Middle frontal gyrus (tissue), 1 donor: ENCODE measurements around the gene SEC31A.

ENCODE experiments used
- DNase-seq: peaks from one replicate; pipeline ENCODE4 v3.0.0-alpha.2; 2015; ENCODE audit warnings: low spot score; ENCODE audit errors: extremely low spot score

SEC31A gene

GRCh38 chr4:82797405-82798111, 93.4 kb downstream of the SEC31A start:
- DNase-seq, result no peak

GRCh38 chr4:82797040-82797404, 93.9 kb downstream of the SEC31A start:
- no peak for DNase-seq

GRCh38 chr4:82792912-82793649, 97.9 kb downstream of the SEC31A start:
- no peak for DNase-seq

DNA sequence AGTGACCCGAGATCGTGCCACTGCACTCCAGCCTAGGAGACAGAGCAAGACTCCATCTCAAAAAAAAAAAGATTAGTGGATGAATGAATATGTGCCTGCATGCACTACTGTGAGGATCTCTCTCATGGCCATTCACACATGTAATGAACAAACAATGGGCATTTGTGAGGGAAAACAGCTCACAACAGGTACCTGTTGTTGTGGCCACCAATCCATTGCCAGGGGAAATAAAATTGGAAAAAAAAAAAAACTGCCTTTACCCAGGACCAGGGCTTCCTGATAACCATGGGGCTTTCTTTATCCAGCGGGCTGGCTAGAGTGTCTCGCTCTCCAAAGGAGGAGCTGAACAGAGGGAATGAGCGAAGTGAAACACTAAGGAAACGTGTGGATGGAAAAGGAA, 99.8 kb downstream of the SEC31A start:
- no peak for DNase-seq

GRCh38 chr4:82790060-82790660, 100.8 kb downstream of the SEC31A start:
- no peak for DNase-seq

DNA sequence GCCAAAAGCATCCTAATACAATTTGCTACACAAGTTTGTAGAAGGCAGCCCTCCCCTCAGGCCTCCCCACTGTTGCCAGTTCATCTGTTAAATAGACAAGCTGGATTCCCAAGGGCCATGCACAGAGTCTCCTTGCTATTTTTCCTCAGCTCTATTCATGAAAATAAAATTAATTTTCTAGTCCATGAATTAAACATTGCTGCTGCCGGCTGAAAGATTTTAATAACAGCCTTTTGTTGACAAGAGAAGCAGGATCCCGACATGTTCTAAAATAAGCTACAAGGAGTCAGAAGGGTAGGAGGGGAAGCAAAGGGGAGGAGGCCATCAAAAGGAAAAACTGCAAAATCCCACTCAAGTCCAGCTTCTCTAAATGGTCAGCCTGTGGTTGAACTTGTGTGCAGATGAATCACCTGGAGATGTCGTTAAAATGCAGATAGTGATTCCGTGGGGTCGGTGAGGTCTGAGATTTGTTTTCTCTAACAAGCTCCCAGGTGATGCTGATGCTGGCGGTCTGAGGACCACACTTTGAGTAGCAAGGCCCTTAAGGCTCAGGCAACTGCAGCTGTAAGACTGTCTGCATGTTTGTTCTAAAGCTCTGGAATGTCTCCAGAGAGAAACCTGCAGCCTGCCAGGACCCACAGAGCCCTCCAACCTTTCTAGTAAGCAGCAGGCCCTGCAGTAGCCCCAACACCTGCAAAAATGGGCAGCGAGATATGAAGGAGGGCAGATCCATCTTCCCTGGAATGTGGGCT, 101.8 kb downstream of the SEC31A start:
- no peak for DNase-seq

- no peak for DNase-seq
Observed at GRCh38 chr4:82787342-82787741, 103.6 kb downstream of the SEC31A start.

GRCh38 chr4:82786828-82787227, 104.1 kb downstream of the SEC31A start:
- DNase-seq, result no peak

DNA sequence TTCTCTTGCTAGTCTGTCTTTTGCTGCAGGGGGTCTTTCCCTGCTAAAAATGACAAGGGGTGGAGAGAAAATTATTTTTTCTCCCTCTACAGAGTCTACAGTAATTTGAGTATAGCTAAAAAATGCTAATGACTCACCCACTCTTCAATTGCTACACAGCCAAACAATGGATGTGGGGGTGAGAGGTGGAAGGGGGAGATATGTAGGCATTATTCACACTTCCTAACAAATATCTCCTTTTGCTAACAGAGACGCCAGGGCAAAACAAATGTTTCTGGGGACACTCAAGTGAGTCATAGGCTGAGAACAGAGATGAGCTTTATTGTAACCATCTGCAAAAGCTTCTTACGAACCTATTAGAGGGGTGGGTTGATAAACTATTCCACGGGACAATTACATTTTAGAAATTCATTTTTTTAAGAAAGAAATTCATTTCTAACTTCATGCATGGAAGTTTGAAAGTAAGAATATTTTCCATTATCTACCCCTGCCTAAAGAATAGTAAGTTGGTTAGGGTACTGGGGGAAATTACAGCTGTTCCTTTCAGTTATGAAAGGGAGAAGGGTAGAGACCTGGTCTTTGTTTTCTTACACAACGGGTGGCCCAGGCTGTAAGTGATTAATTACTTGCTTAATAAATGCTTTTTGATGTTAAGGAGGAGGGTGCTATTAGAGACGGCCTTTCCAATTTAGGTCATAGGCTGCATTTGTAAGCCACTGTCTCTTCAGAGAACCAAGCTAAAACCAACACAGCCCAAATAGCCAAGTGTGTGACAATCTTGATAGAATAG, 105.1 kb downstream of the SEC31A start:
- no peak for DNase-seq

- no peak for DNase-seq
Observed at GRCh38 chr4:82784681-82785610, 106.0 kb downstream of the SEC31A start.

DNA sequence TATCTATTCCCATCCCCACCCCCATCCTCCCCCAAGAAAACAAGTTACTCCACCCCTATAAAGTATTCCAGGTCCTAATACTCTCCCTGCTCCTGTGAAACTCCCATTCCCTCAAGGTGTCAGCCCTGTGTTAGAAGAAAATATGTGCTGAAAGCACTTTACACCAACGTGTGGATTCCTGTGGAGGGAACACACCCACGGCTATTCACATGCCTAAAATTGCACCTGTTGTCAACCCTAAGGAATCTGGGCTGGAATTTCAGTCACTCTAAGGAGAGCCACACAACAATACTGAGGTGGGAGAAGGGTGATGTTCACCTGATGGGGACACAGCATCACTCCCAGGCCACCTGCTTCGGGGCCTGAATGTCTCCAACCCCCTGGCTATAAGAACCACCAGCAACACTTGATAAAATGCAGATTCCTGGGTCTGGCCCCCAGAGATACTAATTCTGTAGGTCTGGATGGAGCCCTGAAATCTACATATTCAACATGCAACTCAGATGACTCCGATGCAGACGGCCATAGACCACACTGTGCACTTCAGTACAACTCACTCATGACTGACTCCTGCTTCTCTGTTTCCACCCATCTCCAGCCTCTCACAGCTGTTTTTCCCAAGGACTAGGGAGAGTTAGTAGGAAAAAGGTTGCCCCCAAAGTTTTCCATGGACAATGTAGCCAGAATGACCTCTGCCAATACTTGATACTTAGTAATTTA, 108.2 kb downstream of the SEC31A start:
- DNase-seq, result no peak

GRCh38 chr4:82780752-82781231, 110.2 kb downstream of the SEC31A start:
- DNase-seq, result no peak

- DNase-seq, result no peak
Observed at GRCh38 chr4:82780170-82780751, 110.7 kb downstream of the SEC31A start.

GRCh38 chr4:82779032-82779431, 111.9 kb downstream of the SEC31A start:
- DNase-seq, result no peak

GRCh38 chr4:82777857-82778525, 113.0 kb downstream of the SEC31A start:
- no peak for DNase-seq

DNA sequence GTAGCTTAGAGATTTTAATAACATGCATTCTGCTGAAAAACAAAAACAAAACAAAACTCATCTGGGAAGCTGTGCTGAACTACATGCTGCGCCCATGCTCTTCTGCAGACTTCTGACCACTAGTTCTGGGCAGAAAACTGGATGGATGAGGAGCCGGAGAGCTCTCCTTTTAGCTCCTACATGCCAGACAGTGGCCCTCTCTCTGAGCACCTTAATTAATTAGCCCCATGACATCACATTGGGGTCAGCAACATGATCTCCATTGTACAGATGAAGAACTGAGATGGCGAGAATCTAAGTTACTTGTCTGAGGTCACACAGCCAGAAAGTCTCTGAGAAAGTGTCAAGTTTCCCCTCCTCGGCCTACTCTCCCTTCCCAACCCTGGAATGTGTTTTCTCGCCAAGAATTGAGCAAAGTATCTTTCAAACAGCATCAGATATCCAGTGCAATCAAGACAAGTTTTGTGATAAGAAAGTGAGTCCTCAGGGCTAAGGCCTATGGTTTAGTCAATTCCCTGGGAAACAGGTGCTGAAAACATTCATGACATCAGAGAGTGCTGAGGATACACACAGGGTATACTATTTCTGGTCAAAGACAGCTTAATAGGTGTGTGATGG, 113.9 kb downstream of the SEC31A start:
- no peak for DNase-seq

DNA sequence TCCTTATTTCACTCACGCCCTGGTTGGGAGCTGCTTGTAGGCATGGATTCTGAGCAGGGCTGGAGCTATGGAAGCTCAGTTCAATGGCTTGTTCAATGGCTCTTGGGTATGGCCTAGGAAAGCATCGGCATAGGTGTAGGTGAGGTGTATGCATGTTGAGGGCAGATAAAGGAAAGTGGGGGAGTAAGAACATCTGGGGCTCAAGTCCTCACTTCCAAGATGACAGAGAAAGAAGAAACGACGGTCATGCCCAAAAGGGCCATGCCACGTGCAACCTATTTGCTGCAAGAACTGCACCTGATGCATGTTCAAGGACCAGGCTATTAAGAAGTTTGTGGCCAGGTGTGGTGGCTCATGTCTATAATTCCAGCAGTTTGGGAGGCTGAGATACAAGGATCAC, 115.7 kb downstream of the SEC31A start:
- no peak for DNase-seq

DNA sequence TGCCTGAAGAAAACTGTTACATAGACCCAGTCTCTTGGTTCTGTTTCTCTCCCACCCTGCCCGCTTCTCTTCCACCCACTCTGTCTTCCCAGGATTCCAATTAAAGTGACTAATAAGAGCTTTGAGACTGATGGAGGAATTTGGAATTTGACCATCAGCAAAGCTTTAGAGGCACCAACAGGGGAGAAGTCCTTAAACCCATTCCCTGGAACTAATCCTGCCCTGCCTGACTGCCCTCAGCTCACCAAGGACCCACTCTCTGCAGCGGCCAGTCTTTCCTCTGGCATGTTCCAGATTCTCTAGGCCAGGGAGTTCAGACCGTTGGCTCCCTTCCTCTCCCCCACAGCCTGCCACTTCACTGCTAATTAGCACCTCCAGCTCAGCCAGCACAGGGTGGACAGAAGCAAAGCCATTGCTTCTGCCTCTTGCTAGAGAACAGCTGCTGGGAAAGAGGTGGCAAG, 116.2 kb downstream of the SEC31A start:
- no peak for DNase-seq
